HEK293 (cell line): ENCODE measurements around the gene TCF3.

Source experiments
- CTCF ChIA-PET: fragments of 350-600 bp; formaldehyde crosslinking; extraction: SDS; loops from one replicate; lab custom pipeline; 2021; ENCODE audit warnings: antibody characterized with exemption; lab: Yijun Ruan, JAX
- POLR2A ChIA-PET: fragments of 300-600 bp; formaldehyde crosslinking; extraction: SDS; loops from one replicate; lab custom pipeline; 2020; ENCODE audit warnings: antibody characterized with exemption, inconsistent platforms; lab: Yijun Ruan, JAX
- H3K27ac ChIP-seq: fragments of 200-500 bp; sonication (Bioruptor generic); 2 replicates; pipeline ENCODE4 v1.5.1; 2014; ENCODE audit warnings: low read depth, low read length, control low read depth, inconsistent platforms; ENCODE audit errors: extremely low read depth
- H3K36me3 ChIP-seq, 2 experiments: fragments of 200-500 bp in 1 of 2; sonication (Bioruptor generic) in 1 of 2; 1 replicate in 1 of 2; 2 replicates in 1 of 2; pipeline ENCODE4 v1.5.1; 2014 to 2017; ENCODE audit warnings: inconsistent platforms in 2 of 2, low read length in 2 of 2; ENCODE audit not compliant: control insufficient read depth in 2 of 2, insufficient read depth in 1 of 2
- H3K4me1 ChIP-seq: fragments of 200-500 bp; sonication (Bioruptor generic); 2 replicates; pipeline ENCODE4 v1.5.1; 2014; ENCODE audit warnings: mild to moderate bottlenecking, low read length, inconsistent platforms; ENCODE audit not compliant: control insufficient read depth, insufficient read depth
- H3K4me3 ChIP-seq: 2 replicates; pipeline ENCODE4 v1.5.1; 2011; ENCODE audit warnings: low read depth, mild to moderate bottlenecking, control low read depth, low read length, moderate library complexity
- H3K9me3 ChIP-seq: fragments of 200-500 bp; sonication (Bioruptor generic); 2 replicates; pipeline ENCODE4 v1.5.1; 2014; ENCODE audit warnings: low read depth, low read length, inconsistent platforms; ENCODE audit not compliant: control insufficient read depth, insufficient read depth
- BCL6B ChIP-seq: fragments of 450-650 bp; formaldehyde crosslinking; IDR thresholded peaks from 2 replicates; pipeline ENCODE4 v1.5.1; 2017; ENCODE audit warnings: missing biosample characterization, missing genetic modification characterization
- INSM2 ChIP-seq: fragments of 450-650 bp; formaldehyde crosslinking; IDR thresholded peaks from 2 replicates; pipeline ENCODE4 v1.5.1; 2016; ENCODE audit warnings: missing biosample characterization, missing genetic modification characterization
- KLF16 ChIP-seq: fragments of 450-650 bp; formaldehyde crosslinking; IDR thresholded peaks from 2 replicates; pipeline ENCODE4 v1.5.1; 2017; ENCODE audit warnings: missing biosample characterization, missing genetic modification characterization
- ZBTB17 ChIP-seq: fragments of 450-650 bp; formaldehyde crosslinking; IDR thresholded peaks from 2 replicates; pipeline ENCODE4 v1.5.1; 2016; ENCODE audit warnings: missing biosample characterization, missing genetic modification characterization
- ZFP3 ChIP-seq: fragments of 450-650 bp; formaldehyde crosslinking; IDR thresholded peaks from 2 replicates; pipeline ENCODE4 v1.5.1; 2016; ENCODE audit warnings: low read depth, missing biosample characterization, missing genetic modification characterization
- ZIC2 ChIP-seq: fragments of 450-650 bp; formaldehyde crosslinking; IDR thresholded peaks from 2 replicates; pipeline ENCODE4 v1.5.1; 2016; ENCODE audit warnings: missing biosample characterization, missing genetic modification characterization
- ZNF266 ChIP-seq: fragments of 450-650 bp; formaldehyde crosslinking; IDR thresholded peaks from 2 replicates; pipeline ENCODE4 v1.5.1; 2016; ENCODE audit warnings: missing biosample characterization, missing genetic modification characterization, low read depth
- ZNF280D ChIP-seq: fragments of 450-650 bp; formaldehyde crosslinking; IDR thresholded peaks from 2 replicates; pipeline ENCODE4 v1.5.1; 2016; ENCODE audit warnings: missing biosample characterization, missing genetic modification characterization
- ZNF292 ChIP-seq: fragments of 450-650 bp; formaldehyde crosslinking; IDR thresholded peaks from 2 replicates; pipeline ENCODE4 v1.5.1; 2016; ENCODE audit warnings: low read depth, missing biosample characterization, missing genetic modification characterization, borderline replicate concordance
- ZNF366 ChIP-seq: fragments of 450-650 bp; formaldehyde crosslinking; conservative IDR thresholded peaks from 2 replicates; pipeline ENCODE4 v1.5.1; 2016; ENCODE audit warnings: missing biosample characterization, missing genetic modification characterization
- ZNF473 ChIP-seq: fragments of 450-650 bp; formaldehyde crosslinking; IDR thresholded peaks from 2 replicates; pipeline ENCODE4 v1.5.1; 2017; ENCODE audit warnings: missing biosample characterization, missing genetic modification characterization
- ZNF48 ChIP-seq: fragments of 450-650 bp; formaldehyde crosslinking; IDR thresholded peaks from 2 replicates; pipeline ENCODE4 v1.5.1; 2016; ENCODE audit warnings: missing biosample characterization, missing genetic modification characterization
- ZNF521 ChIP-seq: fragments of 450-650 bp; formaldehyde crosslinking; IDR thresholded peaks from 2 replicates; pipeline ENCODE4 v1.5.1; 2017; ENCODE audit warnings: missing biosample characterization, mild to moderate bottlenecking, missing genetic modification characterization
- ZNF558 ChIP-seq: fragments of 450-650 bp; formaldehyde crosslinking; IDR thresholded peaks from 2 replicates; pipeline ENCODE4 v1.5.1; 2016; ENCODE audit warnings: missing biosample characterization, missing genetic modification characterization
- ZNF677 ChIP-seq: fragments of 450-650 bp; IDR thresholded peaks from 2 replicates; pipeline ENCODE4 v1.5.0; 2018; ENCODE audit warnings: missing biosample characterization, mild to moderate bottlenecking, missing genetic modification characterization, moderate library complexity
- ZNF704 ChIP-seq: fragments of 450-650 bp; formaldehyde crosslinking; IDR thresholded peaks from 2 replicates; pipeline ENCODE4 v1.5.1; 2016; ENCODE audit warnings: missing biosample characterization, missing genetic modification characterization

Gene TCF3

GRCh38 chr19:1668486-1669270 lies 16.3 kb upstream of the TCF3 start (continued):
- TF ChIP-seq ZNF266 (tag by site-specific recombination) (no peak), INSM2 (tag by site-specific recombination) (no peak), ZBTB17 (tag by site-specific recombination) (no peak)

- no peaks in the 10 kb centered on the region; the same call in 1 of the 2 replicates for H3K4me1 ChIP-seq
- H3K9me3 ChIP-seq: no peaks in the 10 kb centered on the region
- no peaks in the 10 kb centered on the region for H3K36me3 ChIP-seq
- ChIA-PET POLR2A (no interaction called here), CTCF (no interaction called here)
- TF ChIP-seq ZBTB17 (tag by site-specific recombination): no peak
- no peak for TF ChIP-seq ZNF292 (tag by site-specific recombination)
- 0 out of 2 replicates have a peak, but pooled peaks have one; percentile 36 for TF ChIP-seq ZNF266 (tag by site-specific recombination)
- TF ChIP-seq ZNF677 (tag by site-specific recombination): peak; percentile 90
- 0 out of 2 replicates have a peak, but pooled peaks have one; percentile 15 for TF ChIP-seq ZIC2
- TF ChIP-seq ZNF48 (tag by site-specific recombination): peak; percentile 88; the same call in 1 of the 2 replicates
- 0 out of 2 replicates have a peak, but pooled peaks have one; percentile 68 for TF ChIP-seq ZNF521 (tag by site-specific recombination)
- 0 out of 2 replicates have a peak, but pooled peaks have one; percentile 24 for TF ChIP-seq KLF16 (tag by site-specific recombination)
- no peak for TF ChIP-seq ZNF558
- TF ChIP-seq ZFP3 (tag by site-specific recombination): no peak
- TF ChIP-seq BCL6B (tag by site-specific recombination): 0 out of 2 replicates have a peak, but pooled peaks have one; percentile 7
- TF ChIP-seq ZNF704 (tag by site-specific recombination): no peak
- TF ChIP-seq ZNF473: 0 out of 2 replicates have a peak, but pooled peaks have one; percentile 20
- TF ChIP-seq ZNF280D (tag by site-specific recombination): no peak
- peak; percentile 90 for TF ChIP-seq ZNF366
- no peak overlapping the region for H3K27ac ChIP-seq
- H3K4me3 ChIP-seq: no peak overlapping the region
Measured at GRCh38 chr19:1668048-1668485, 15.7 kb upstream of the TCF3 start.
